Nephron progenitor cell (in vitro differentiated cells): ENCODE data around the gene TAF1B.
"Not testable (repeated sequence)": the region's sequence is repeated elsewhere in the genome, so short reads cannot be mapped to it uniquely, and the experiment has no call there.

Experiments
- DNase-seq: peaks from one replicate; pipeline ENCODE4 v3.0.0; 2021
- H3K27ac Mint-ChIP-seq: 2 replicates; pipeline ENCODE4 v1.8.0; 2021; ENCODE audit warnings: mild to moderate bottlenecking, moderate library complexity, mixed read lengths
- H3K27me3 Mint-ChIP-seq: 2 replicates; pipeline ENCODE4 v1.8.0; 2021; ENCODE audit warnings: mild to moderate bottlenecking, low read depth, mixed read lengths; ENCODE audit not compliant: poor library complexity
- H3K36me3 Mint-ChIP-seq: 2 replicates; pipeline ENCODE4 v1.8.0; 2021; ENCODE audit warnings: low read depth, mixed read lengths
- H3K4me1 Mint-ChIP-seq: 2 replicates; pipeline ENCODE4 v1.8.0; 2021; ENCODE audit warnings: mixed read lengths
- H3K4me3 Mint-ChIP-seq: 2 replicates; pipeline ENCODE4 v1.8.0; 2021; ENCODE audit warnings: mild to moderate bottlenecking, moderate library complexity, mixed read lengths
- H3K9me3 Mint-ChIP-seq: 2 replicates; pipeline ENCODE4 v1.8.0; 2021; ENCODE audit warnings: mild to moderate bottlenecking, moderate library complexity, mixed read lengths
- CTCF ChIP-seq: fragments of 200-600 bp; sonication (generic); IDR thresholded peaks from 2 replicates; pipeline ENCODE4 v1.5.0; 2021; ENCODE audit warnings: antibody characterized with exemption

The TAF1B gene

GRCh38 chr2:9910699-9911098 is 67.4 kb downstream of the TAF1B start:
- Mint-ChIP-seq H3K36me3 (peaks cover 50% of the 10 kb centered on the region), H3K9me3 (no peaks in the 10 kb centered on the region), H3K27me3 (no peaks in the 10 kb centered on the region), H3K27ac (no peak overlapping the region), H3K4me1 (peaks cover 13% of the 10 kb centered on the region), H3K4me3 (no peak overlapping the region)
- DNase-seq: no peak
- no peak for TF ChIP-seq CTCF

GRCh38 chr2:9912468-9912867 is 69.2 kb downstream of the TAF1B start:
- no peak for DNase-seq
- TF ChIP-seq CTCF: no peak
- no peak overlapping the region for H3K4me3 Mint-ChIP-seq
- peaks cover 13% of the 10 kb centered on the region for H3K4me1 Mint-ChIP-seq
- no peaks in the 10 kb centered on the region for H3K9me3 Mint-ChIP-seq
- H3K27ac Mint-ChIP-seq: no peak overlapping the region
- H3K36me3 Mint-ChIP-seq: peaks cover 37% of the 10 kb centered on the region
- no peaks in the 10 kb centered on the region for H3K27me3 Mint-ChIP-seq

GRCh38 chr2:9914384-9915065 is 71.3 kb downstream of the TAF1B start:
- H3K27ac Mint-ChIP-seq: no peak overlapping the region
- peaks cover 13% of the 10 kb centered on the region for H3K4me1 Mint-ChIP-seq
- no peak overlapping the region for H3K4me3 Mint-ChIP-seq
- DNase-seq: no peak
- peaks cover 35% of the 10 kb centered on the region for H3K36me3 Mint-ChIP-seq
- TF ChIP-seq CTCF: no peak
- no peaks in the 10 kb centered on the region for H3K27me3 Mint-ChIP-seq
- H3K9me3 Mint-ChIP-seq: no peaks in the 10 kb centered on the region

GRCh38 chr2:9918275-9918674 is 75.0 kb downstream of the TAF1B start:
- DNase-seq: no peak

GRCh38 chr2:9919512-9919911 is 76.2 kb downstream of the TAF1B start:
- no peak for TF ChIP-seq CTCF
- no peak for DNase-seq
- Mint-ChIP-seq H3K27ac (no peak overlapping the region), H3K9me3 (no peaks in the 10 kb centered on the region), H3K4me3 (no peak overlapping the region), H3K36me3 (peaks cover 46% of the 10 kb centered on the region), H3K27me3 (no peaks in the 10 kb centered on the region), H3K4me1 (no peaks in the 10 kb centered on the region)

More at GRCh38 chr2:9918275-9918674, 75.0 kb downstream of the TAF1B start:
- Mint-ChIP-seq H3K36me3 (peaks cover 53% of the 10 kb centered on the region), H3K9me3 (no peaks in the 10 kb centered on the region), H3K27me3 (no peaks in the 10 kb centered on the region), H3K4me1 (no peaks in the 10 kb centered on the region), H3K4me3 (no peak overlapping the region), H3K27ac (no peak overlapping the region)
- no peak for TF ChIP-seq CTCF

GRCh38 chr2:9927020-9927419 is 83.7 kb downstream of the TAF1B start:
- not testable (repeated sequence) for H3K4me1 Mint-ChIP-seq, DNase-seq, H3K27me3 Mint-ChIP-seq, H3K4me3 Mint-ChIP-seq, H3K27ac Mint-ChIP-seq
- peaks cover 33% of the 10 kb centered on the region for H3K9me3 Mint-ChIP-seq
- peaks cover 84% of the 10 kb centered on the region for H3K36me3 Mint-ChIP-seq
